ENCODE results near the gene ALKBH7.

GRCh38 chr19:6392221-6393073, 19.9 kb downstream of the ALKBH7 start:
- TF ChIP-seq CTCF (IDR thresholded peaks at IDR 0.05) (no peak), POLR2A (IDR thresholded peaks at IDR 0.05) (no peak), EP300 (IDR thresholded peaks at IDR 0.05) (no peak), POLR2AphosphoS5 (IDR thresholded peaks at IDR 0.05) (no peak)

Measured in suprapubic skin (tissue), 4 donors.